Measurements from ENCODE around the gene TRMT6.

The TRMT6 gene

GRCh38 chr20:5950271-5951031 lies at the start of gene TRMT6, which contains the start of gene MCM8:
Gene TRMT6, minus strand, starts transcription at chr20:5950533. Its CDS starts 128 bp downstream, at chr20:5950405.
Gene MCM8, plus strand, starts transcription at chr20:5950652. Its CDS starts 1,364 bp downstream, at chr20:5952016.
- peak; percentile 99 for DNase-seq (ENCODE audit: low spot score)

GRCh38 chr20:5999783-6000182 lies 49.5 kb upstream of the TRMT6 start:
- no peak for DNase-seq (ENCODE audit: low spot score)

- DNase-seq (ENCODE audit: low spot score): peak; percentile 97
Measured at GRCh38 chr20:5996765-5997164, 46.4 kb upstream of the TRMT6 start.

GRCh38 chr20:5991623-5992441 lies 41.5 kb upstream of the TRMT6 start:
- DNase-seq (ENCODE audit: low spot score): no peak

GRCh38 chr20:5990946-5991345 lies 40.6 kb upstream of the TRMT6 start:
- DNase-seq (ENCODE audit: low spot score): no peak

- no peak for DNase-seq (ENCODE audit: low spot score)
Measured at GRCh38 chr20:5989539-5989938, 39.2 kb upstream of the TRMT6 start.

GRCh38 chr20:5987383-5987782 lies 37.0 kb upstream of the TRMT6 start:
- DNase-seq (ENCODE audit: low spot score): no peak

- no peak for DNase-seq (ENCODE audit: low spot score)
Measured at GRCh38 chr20:5980720-5981538, 30.6 kb upstream of the TRMT6 start.

- no peak for DNase-seq (ENCODE audit: low spot score)
Measured at GRCh38 chr20:5979801-5980200, 29.5 kb upstream of the TRMT6 start.

- DNase-seq (ENCODE audit: low spot score): no peak
Measured at GRCh38 chr20:5977975-5978374, 27.6 kb upstream of the TRMT6 start.

- no peak for DNase-seq (ENCODE audit: low spot score)
Measured at GRCh38 chr20:5977223-5977622, 26.9 kb upstream of the TRMT6 start.

GRCh38 chr20:5975778-5976177 lies 25.4 kb upstream of the TRMT6 start:
- DNase-seq (ENCODE audit: low spot score): no peak

GRCh38 chr20:5974531-5974930 lies 24.2 kb upstream of the TRMT6 start:
- peak; percentile 82 for DNase-seq (ENCODE audit: low spot score)

- no peak for DNase-seq (ENCODE audit: low spot score)
Measured at GRCh38 chr20:5973971-5974370, 23.6 kb upstream of the TRMT6 start.

- DNase-seq (ENCODE audit: low spot score): no peak
Measured at GRCh38 chr20:5973172-5973571, 22.8 kb upstream of the TRMT6 start.

GRCh38 chr20:5971203-5971602 lies 20.9 kb upstream of the TRMT6 start:
- no peak for DNase-seq (ENCODE audit: low spot score)

- no peak for DNase-seq (ENCODE audit: low spot score)
Measured at GRCh38 chr20:5970381-5970780, 20.0 kb upstream of the TRMT6 start.

GRCh38 chr20:5969940-5970339 lies 19.6 kb upstream of the TRMT6 start:
- no peak for DNase-seq (ENCODE audit: low spot score)

- no peak for DNase-seq (ENCODE audit: low spot score)
Measured at GRCh38 chr20:5969348-5969935, 19.1 kb upstream of the TRMT6 start.

- DNase-seq (ENCODE audit: low spot score): no peak
Measured at GRCh38 chr20:5968462-5968861, 18.1 kb upstream of the TRMT6 start.

- DNase-seq (ENCODE audit: low spot score): no peak
Measured at GRCh38 chr20:5967469-5967868, 17.1 kb upstream of the TRMT6 start.

GRCh38 chr20:5949943-5950270 lies 426 bp downstream of the TRMT6 start:
- no peak for DNase-seq (ENCODE audit: low spot score)

Measured in SW480 (cell line).